Measurements from ENCODE around the gene TFAP2A.

The TFAP2A gene

GRCh38 chr6:10412461-10413261 lies 2.2 kb downstream of the TFAP2A start:
- DNase-seq, result no peak

GRCh38 chr6:10411971-10412460 lies 2.9 kb downstream of the TFAP2A start:
- peak; percentile 66 for DNase-seq

- no peak for DNase-seq
Observed at GRCh38 chr6:10411131-10411970, 3.5 kb downstream of the TFAP2A start.

- no peak for DNase-seq
Observed at GRCh38 chr6:10410207-10411050, 4.4 kb downstream of the TFAP2A start.

GRCh38 chr6:10409731-10410206 lies 5.1 kb downstream of the TFAP2A start:
- no peak for DNase-seq

- DNase-seq, result no peak
Observed at GRCh38 chr6:10409233-10409721, 5.6 kb downstream of the TFAP2A start.

- no peak for DNase-seq
Observed at GRCh38 chr6:10408457-10408856, 6.4 kb downstream of the TFAP2A start.

- no peak for DNase-seq
Observed at GRCh38 chr6:10407674-10408054, 7.2 kb downstream of the TFAP2A start.

GRCh38 chr6:10407018-10407673 lies 7.7 kb downstream of the TFAP2A start:
- no peak for DNase-seq

GRCh38 chr6:10406556-10406955 lies 8.3 kb downstream of the TFAP2A start:
- DNase-seq, result no peak

GRCh38 chr6:10405513-10405900 lies 9.4 kb downstream of the TFAP2A start:
- DNase-seq, result no peak

GRCh38 chr6:10404799-10405512 lies 9.9 kb downstream of the TFAP2A start:
- DNase-seq, result no peak

GRCh38 chr6:10404107-10404798 lies 10.6 kb downstream of the TFAP2A start:
- DNase-seq, result peak; percentile 96

- no peak for DNase-seq
Observed at GRCh38 chr6:10403385-10404106, 11.3 kb downstream of the TFAP2A start.

- DNase-seq, result no peak
Observed at GRCh38 chr6:10402648-10403311, 12.1 kb downstream of the TFAP2A start.

- DNase-seq, result no peak
Observed at GRCh38 chr6:10401632-10402223, 13.1 kb downstream of the TFAP2A start.

- no peak for DNase-seq
Observed at GRCh38 chr6:10401004-10401536, 13.8 kb downstream of the TFAP2A start.

- no peak for DNase-seq
Observed at GRCh38 chr6:10400330-10400729, 14.5 kb downstream of the TFAP2A start.

- DNase-seq, result no peak
Observed at GRCh38 chr6:10399451-10399850, 15.4 kb downstream of the TFAP2A start.
